ENCODE measurements around the gene REEP3. TPM values are rescaled to one million over a fixed set of nuclear protein-coding genes. Genes with fewer than 3 reads are reported as not detected.

The REEP3 gene
- total and polyA plus RNA-seq, 2 of the 4 experiments (the other 2 are of a cell fraction), result 11.7 to 28.9 TPM

- intact Hi-C loops (cut with micrococcal nuclease), result no loop called here
- Histone ChIP-seq H4K91ac (ENCODE audit: insufficient read depth, low read depth, low read length) (no peak overlapping the region), H4K8ac (ENCODE audit: low read depth in 2 of 2, low read length in 2 of 2) (no peak overlapping the region), H3K9me3 (ENCODE audit: control insufficient read depth, insufficient read depth, low read length) (no peaks in the 10 kb centered on the region), H4K20me1 (ENCODE audit: insufficient read depth, low read length) (no peaks in the 10 kb centered on the region), H3K4ac (ENCODE audit: low read depth, low read length) (no peak overlapping the region), H3K4me3 (ENCODE audit: insufficient read depth, low read depth, low read length) (no peak overlapping the region), H3K9ac (ENCODE audit: low read depth, low read length) (no peak overlapping the region), H2AFZ (replicated peaks; ENCODE audit: low read length, poor library complexity) (no peak overlapping the region), H3K23ac (ENCODE audit: low read depth, low read length) (no peak overlapping the region), H3K27ac (ENCODE audit: insufficient read depth, low read length) (no peak overlapping the region), H3K79me1 (ENCODE audit: low read depth in 1 of 2, low read length in 2 of 2) (no peaks in the 10 kb centered on the region), H3K27me3 (ENCODE audit: control insufficient read depth, insufficient read depth, low read length) (no peaks in the 10 kb centered on the region), H3K4me2 (ENCODE audit: low read depth, low read length) (no peak overlapping the region), H3K14ac (replicated peaks; ENCODE audit: low read depth, low read length) (no peak overlapping the region), H3K18ac (ENCODE audit: low read depth, low read length) (no peak overlapping the region), H3K4me1 (ENCODE audit: control insufficient read depth, insufficient read depth, low read length) (peaks cover 2% of the 10 kb centered on the region; the same call in 1 of the 2 replicates), H3K9me1 (ENCODE audit: insufficient read depth, low read length) (no peaks in the 10 kb centered on the region), H2BK120ac (ENCODE audit: low read depth, low read length) (no peak overlapping the region), H2BK15ac (ENCODE audit: low read depth, low read length) (no peak overlapping the region; the same call in 2 of the 3 replicates), H3K36me3 (ENCODE audit: control insufficient read depth, insufficient read depth, low read length) (no peaks in the 10 kb centered on the region), H2BK5ac (ENCODE audit: low read depth, low read length, poor library complexity, severe bottlenecking) (no peak overlapping the region), H2BK20ac (ENCODE audit: low read depth, low read length) (no peak overlapping the region), H4K5ac (ENCODE audit: low read depth, low read length) (no peak overlapping the region), H3K56ac (ENCODE audit: extremely low read depth, insufficient read depth, low read length) (no peak overlapping the region), H2AK9ac (replicated peaks; ENCODE audit: low read depth, low read length, poor library complexity) (no peak overlapping the region), H2AK5ac (ENCODE audit: low read depth, low read length) (no peak overlapping the region)
- in situ Hi-C loops (cut with MboI; ENCODE audit: low sequenced_read_pairs), result no loop called here
- no TSS peak for BruUV-seq (replicated peaks)
- ChIA-PET POLR2A (ENCODE audit: unreplicated experiment) (no interaction called here), CTCF (no interaction called here)
- WGBS, 2 experiments (ENCODE audit: extremely low coverage in 2 of 2, insufficient read length in 1 of 2), result 82% methylated on average over 4 of the region's 5 CpGs; no CpG with 5 or more reads in 1 of the 2 experiments
- dilution Hi-C loops (cut with HindIII; ENCODE audit: low sequenced_read_pairs, unreplicated experiment), result no loop called here
- TF ChIP-seq SMC3 (IDR thresholded peaks at IDR 0.05; ENCODE audit: low read depth, low read length) (no peak), CEBPB (IDR thresholded peaks at IDR 0.05; ENCODE audit: low read depth, low read length) (no peak), BHLHE40 (IDR thresholded peaks at IDR 0.05; ENCODE audit: low read depth, low read length) (no peak), MAZ (IDR thresholded peaks at IDR 0.05; ENCODE audit: borderline replicate concordance, low read depth, low read length) (no peak), RAD21 (IDR thresholded peaks at IDR 0.05; ENCODE audit: low read length) (no peak), POLR2A (IDR thresholded peaks at IDR 0.05; ENCODE audit: low read depth, low read length) (no peak), ELK1 (IDR thresholded peaks at IDR 0.05; ENCODE audit: borderline replicate concordance, low read depth, low read length) (no peak), CTCF (conservative IDR thresholded peaks at IDR 0.05; ENCODE audit: low read depth, low read length) (no peak), CHD1 (IDR thresholded peaks at IDR 0.05; ENCODE audit: low read depth, low read length) (no peak), NFE2L2 (IDR thresholded peaks at IDR 0.05; ENCODE audit: low read depth, low read length) (no peak), RCOR1 (IDR thresholded peaks at IDR 0.05; ENCODE audit: insufficient replicate concordance, low read length) (no peak), MXI1 (IDR thresholded peaks at IDR 0.05; ENCODE audit: borderline replicate concordance, low read depth, low read length) (no peak), RFX5 (IDR thresholded peaks at IDR 0.05; ENCODE audit: low read depth, low read length) (no peak), USF2 (IDR thresholded peaks at IDR 0.05; ENCODE audit: low read depth, low read length) (no peak), MAFK (IDR thresholded peaks at IDR 0.05; ENCODE audit: low read depth, low read length) (no peak), FOS (IDR thresholded peaks at IDR 0.05; ENCODE audit: low read depth, low read length) (no peak)
- DNase-seq (no peak), ATAC-seq (ENCODE audit: low read depth) (no peak)
Observed at GRCh38 chr10:63637901-63638327, 116.7 kb downstream of the REEP3 start.

All from IMR-90 (cell line).